HG03378 (cell line): ENCODE results near the gene PEMT.

ENCODE experiments used
- ATAC-seq: cut with Tn5 transposase; IDR thresholded peaks from one replicate; pipeline ENCODE4 v1.9.1; 2021; ENCODE audit warnings: mild to moderate bottlenecking, moderate library complexity; ENCODE audit not compliant: unreplicated experiment

PEMT gene

DNA sequence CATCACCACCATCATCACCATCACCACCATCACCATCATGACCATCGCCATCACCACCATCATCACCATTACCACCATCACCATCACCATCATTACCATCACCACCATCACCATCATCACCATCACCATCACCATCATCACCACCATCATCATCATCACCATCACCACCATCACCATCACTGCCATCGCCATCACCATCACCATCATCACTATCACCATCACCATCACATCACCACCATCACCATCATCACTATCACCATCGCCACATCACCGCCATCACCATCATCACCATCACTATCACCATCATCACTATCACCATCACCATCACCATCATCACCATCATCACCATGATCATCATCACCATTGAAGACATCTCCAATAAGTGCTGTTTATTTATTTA lies 131.5 kb downstream of the PEMT start:
- ATAC-seq, result no peak

DNA sequence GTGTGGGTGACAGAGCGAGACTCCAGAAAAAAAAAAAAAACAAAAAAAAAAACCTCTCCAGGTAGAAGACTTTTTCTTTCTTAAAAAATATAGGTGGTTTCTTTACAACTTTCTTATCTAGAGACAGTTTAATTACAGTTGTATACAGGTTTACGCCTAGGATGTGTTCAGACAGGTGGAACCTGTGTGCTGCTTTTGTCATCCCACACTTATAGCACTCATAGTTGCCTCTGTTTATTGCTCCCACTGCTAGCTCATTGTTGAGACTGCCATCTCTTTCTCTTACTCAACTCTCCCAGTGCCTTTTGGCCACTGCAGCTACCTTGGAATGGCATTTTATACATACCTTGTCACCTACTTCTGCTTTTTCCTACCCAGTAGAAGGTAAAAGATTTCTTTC lies 133.8 kb downstream of the PEMT start:
- no peak for ATAC-seq

DNA sequence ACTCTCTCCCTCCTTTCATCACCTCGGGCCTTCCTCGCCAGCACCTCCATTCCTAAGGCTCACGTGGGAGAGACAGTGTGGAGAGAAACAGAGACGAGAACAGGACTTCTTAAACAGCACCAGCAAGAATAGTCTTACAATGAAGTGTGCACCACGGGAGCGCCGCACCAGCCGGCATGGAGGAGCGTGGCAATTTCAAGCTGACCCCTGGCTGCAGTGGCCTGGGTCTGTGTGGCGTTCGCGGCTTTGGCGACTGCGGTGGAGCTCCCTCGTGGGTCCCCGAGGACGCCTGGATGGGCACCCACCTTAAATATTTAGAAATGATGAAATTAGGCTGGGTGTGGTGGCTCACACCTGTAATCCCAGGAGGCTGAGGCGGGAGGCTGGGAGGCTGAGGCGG lies 135.3 kb downstream of the PEMT start:
- no peak for ATAC-seq
